ENCODE measurements around the gene NAALADL2. TPM values are rescaled to one million over a fixed set of nuclear protein-coding genes. Genes with fewer than 3 reads are reported as not detected.

Gene NAALADL2
- total and polyA plus RNA-seq, 4 donors = 0.28 to 4.6 (median 3.1) TPM

- TF ChIP-seq FOXA2 (IDR thresholded peaks at IDR 0.05) (no peak), HNF4A (conservative IDR thresholded peaks at IDR 0.05) (no peak), ATF3 (IDR thresholded peaks at IDR 0.05) (no peak)
- no peak overlapping the region for H3K9ac ChIP-seq (ENCODE audit: low read depth in 1 of 2, low read length in 2 of 2)
- WGBS = 80% methylated on average over 1 of the region's 1 CpG
- no peaks in the 10 kb centered on the region for H3K27me3 ChIP-seq (ENCODE audit: control insufficient read depth in 4 of 4, insufficient read depth in 4 of 4, low read length in 3 of 4)
- H3K4me1 ChIP-seq (ENCODE audit: control insufficient read depth in 4 of 4, insufficient read depth in 4 of 4, low read length in 3 of 4) = no peaks in the 10 kb centered on the region
- no peaks in the 10 kb centered on the region for H3K9me3 ChIP-seq (ENCODE audit: control insufficient read depth in 4 of 4, low read length in 3 of 4)
- H3K4me3 ChIP-seq (ENCODE audit: low read depth in 1 of 3, low read length in 3 of 3) = no peak overlapping the region
- no peak for DNase-seq (ENCODE audit: low spot score)
- H3K36me3 ChIP-seq (ENCODE audit: control insufficient read depth in 4 of 4, insufficient read depth in 3 of 4, low read depth in 1 of 4, low read length in 3 of 4) = no peaks in the 10 kb centered on the region
- no peak overlapping the region for H3K27ac ChIP-seq (ENCODE audit: low read depth in 1 of 2, low read length in 2 of 2)
These were observed 14.4 kb upstream of the NAALADL2 start for GRCh38 chr3:174844746-174845145.

DNA sequence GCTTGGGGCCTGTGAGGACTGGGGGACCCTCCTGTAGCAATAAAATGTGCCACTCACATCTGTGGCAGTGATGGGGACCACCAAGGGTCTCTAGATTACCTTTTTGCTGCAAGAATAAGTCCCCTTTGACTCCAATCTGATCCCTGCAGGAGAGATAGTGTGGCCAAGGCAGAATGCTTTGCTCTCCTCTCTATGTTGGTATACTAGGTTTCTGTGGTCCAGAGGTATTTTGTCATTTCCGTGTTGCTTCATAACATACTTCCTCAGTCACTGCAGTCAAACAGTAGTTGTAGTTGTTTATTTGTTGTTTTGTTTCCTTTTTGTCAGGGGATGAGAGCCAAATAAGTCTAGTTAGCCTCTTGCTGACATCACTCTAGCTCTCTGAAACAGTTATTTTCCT, 13.1 kb upstream of the NAALADL2 start:
- Histone ChIP-seq H3K27ac (ENCODE audit: low read depth in 1 of 2, low read length in 2 of 2) (no peak overlapping the region), H3K9ac (ENCODE audit: low read depth in 1 of 2, low read length in 2 of 2) (no peak overlapping the region), H3K4me3 (ENCODE audit: low read depth in 1 of 3, low read length in 3 of 3) (no peak overlapping the region), H3K9me3 (ENCODE audit: control insufficient read depth in 4 of 4, low read length in 3 of 4) (no peaks in the 10 kb centered on the region), H3K27me3 (ENCODE audit: control insufficient read depth in 4 of 4, insufficient read depth in 4 of 4, low read length in 3 of 4) (no peaks in the 10 kb centered on the region), H3K36me3 (ENCODE audit: control insufficient read depth in 4 of 4, insufficient read depth in 3 of 4, low read depth in 1 of 4, low read length in 3 of 4) (no peaks in the 10 kb centered on the region), H3K4me1 (ENCODE audit: control insufficient read depth in 4 of 4, insufficient read depth in 4 of 4, low read length in 3 of 4) (no peaks in the 10 kb centered on the region)
- TF ChIP-seq, protein P1, sequence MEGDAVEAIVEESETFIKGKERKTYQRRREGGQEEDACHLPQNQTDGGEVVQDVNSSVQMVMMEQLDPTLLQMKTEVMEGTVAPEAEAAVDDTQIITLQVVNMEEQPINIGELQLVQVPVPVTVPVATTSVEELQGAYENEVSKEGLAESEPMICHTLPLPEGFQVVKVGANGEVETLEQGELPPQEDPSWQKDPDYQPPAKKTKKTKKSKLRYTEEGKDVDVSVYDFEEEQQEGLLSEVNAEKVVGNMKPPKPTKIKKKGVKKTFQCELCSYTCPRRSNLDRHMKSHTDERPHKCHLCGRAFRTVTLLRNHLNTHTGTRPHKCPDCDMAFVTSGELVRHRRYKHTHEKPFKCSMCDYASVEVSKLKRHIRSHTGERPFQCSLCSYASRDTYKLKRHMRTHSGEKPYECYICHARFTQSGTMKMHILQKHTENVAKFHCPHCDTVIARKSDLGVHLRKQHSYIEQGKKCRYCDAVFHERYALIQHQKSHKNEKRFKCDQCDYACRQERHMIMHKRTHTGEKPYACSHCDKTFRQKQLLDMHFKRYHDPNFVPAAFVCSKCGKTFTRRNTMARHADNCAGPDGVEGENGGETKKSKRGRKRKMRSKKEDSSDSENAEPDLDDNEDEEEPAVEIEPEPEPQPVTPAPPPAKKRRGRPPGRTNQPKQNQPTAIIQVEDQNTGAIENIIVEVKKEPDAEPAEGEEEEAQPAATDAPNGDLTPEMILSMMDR (IDR thresholded peaks at IDR 0.05; ENCODE audit: low read depth, low read length, missing input control) = no peak
- TF ChIP-seq FOXA1 (IDR thresholded peaks at IDR 0.05) (no peak), ATF3 (IDR thresholded peaks at IDR 0.05) (no peak), RAD21 (IDR thresholded peaks at IDR 0.05) (no peak), REST (IDR thresholded peaks at IDR 0.05) (no peak), GABPA (IDR thresholded peaks at IDR 0.05 in 1 of 2, conservative IDR thresholded peaks at IDR 0.05 in 1 of 2) (no peak), JUND (IDR thresholded peaks at IDR 0.05) (no peak), FOXA2 (IDR thresholded peaks at IDR 0.05) (no peak), HNF4A (conservative IDR thresholded peaks at IDR 0.05) (no peak), HNF4G (IDR thresholded peaks at IDR 0.05) (no peak)
- TF ChIP-seq, protein P2, sequence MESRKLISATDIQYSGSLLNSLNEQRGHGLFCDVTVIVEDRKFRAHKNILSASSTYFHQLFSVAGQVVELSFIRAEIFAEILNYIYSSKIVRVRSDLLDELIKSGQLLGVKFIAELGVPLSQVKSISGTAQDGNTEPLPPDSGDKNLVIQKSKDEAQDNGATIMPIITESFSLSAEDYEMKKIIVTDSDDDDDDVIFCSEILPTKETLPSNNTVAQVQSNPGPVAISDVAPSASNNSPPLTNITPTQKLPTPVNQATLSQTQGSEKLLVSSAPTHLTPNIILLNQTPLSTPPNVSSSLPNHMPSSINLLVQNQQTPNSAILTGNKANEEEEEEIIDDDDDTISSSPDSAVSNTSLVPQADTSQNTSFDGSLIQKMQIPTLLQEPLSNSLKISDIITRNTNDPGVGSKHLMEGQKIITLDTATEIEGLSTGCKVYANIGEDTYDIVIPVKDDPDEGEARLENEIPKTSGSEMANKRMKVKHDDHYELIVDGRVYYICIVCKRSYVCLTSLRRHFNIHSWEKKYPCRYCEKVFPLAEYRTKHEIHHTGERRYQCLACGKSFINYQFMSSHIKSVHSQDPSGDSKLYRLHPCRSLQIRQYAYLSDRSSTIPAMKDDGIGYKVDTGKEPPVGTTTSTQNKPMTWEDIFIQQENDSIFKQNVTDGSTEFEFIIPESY (IDR thresholded peaks at IDR 0.05) = no peak
- WGBS = 97% methylated on average over 1 of the region's 1 CpG
- no peak for DNase-seq (ENCODE audit: low spot score)

Measured in liver (tissue), 9 donors.